ENCODE data around the gene PDYN. TPM values are rescaled to one million over a fixed set of nuclear protein-coding genes. Genes with fewer than 3 reads are reported as not detected.

Gene PDYN
- total RNA-seq, 1 donor from 2014 or later: not detected

- DNase-seq (ENCODE audit: low read depth): no peak
Observed at GRCh38 chr20:1995531-1996310, 1.9 kb upstream of the PDYN start.

- no peak for DNase-seq (ENCODE audit: low read depth)
Observed at GRCh38 chr20:1994627-1995026, 769 bp upstream of the PDYN start.

- no peak for DNase-seq (ENCODE audit: low read depth)
Observed at GRCh38 chr20:1992359-1993110, 1.3 kb downstream of the PDYN start.

- DNase-seq (ENCODE audit: low read depth): no peak
Observed at GRCh38 chr20:1987826-1988225, 6.0 kb downstream of the PDYN start.

- no peak for DNase-seq (ENCODE audit: low read depth)
Observed at GRCh38 chr20:1983301-1983700, 10.6 kb downstream of the PDYN start.

- DNase-seq (ENCODE audit: low read depth): no peak
Observed at GRCh38 chr20:1982686-1983085, 11.2 kb downstream of the PDYN start.

- peak; percentile 5 for DNase-seq (ENCODE audit: low read depth)
Observed at GRCh38 chr20:1979106-1979778, 14.6 kb downstream of the PDYN start.

GRCh38 chr20:1975291-1975690, 18.6 kb downstream of the PDYN start:
- no peak for DNase-seq (ENCODE audit: low read depth)

- DNase-seq (ENCODE audit: low read depth): no peak
Observed at GRCh38 chr20:1973601-1974440, 20.0 kb downstream of the PDYN start.

- no peak for DNase-seq (ENCODE audit: low read depth)
Observed at GRCh38 chr20:1971893-1972586, 21.8 kb downstream of the PDYN start.

- no peak for DNase-seq (ENCODE audit: low read depth)
Observed at GRCh38 chr20:1968964-1969363, 24.9 kb downstream of the PDYN start.

GRCh38 chr20:1965520-1966351, 28.1 kb downstream of the PDYN start:
- peak; percentile 62 for DNase-seq (ENCODE audit: low read depth)

GRCh38 chr20:1964659-1965405, 29.0 kb downstream of the PDYN start:
- no peak for DNase-seq (ENCODE audit: low read depth)

- DNase-seq (ENCODE audit: low read depth): no peak
Observed at GRCh38 chr20:1964061-1964460, 29.8 kb downstream of the PDYN start.

GRCh38 chr20:1961374-1961773, 32.5 kb downstream of the PDYN start:
- DNase-seq (ENCODE audit: low read depth): peak; percentile 6

GRCh38 chr20:1959156-1959555, 34.7 kb downstream of the PDYN start:
- DNase-seq (ENCODE audit: low read depth): no peak

GRCh38 chr20:1958426-1958825, 35.4 kb downstream of the PDYN start:
- no peak for DNase-seq (ENCODE audit: low read depth)

GRCh38 chr20:1955217-1955616, 38.6 kb downstream of the PDYN start:
- DNase-seq (ENCODE audit: low read depth): no peak

GRCh38 chr20:1953621-1954020, 40.2 kb downstream of the PDYN start:
- no peak for DNase-seq (ENCODE audit: low read depth)
